ENCODE results near the gene CDC20B.
A peak's percentile ranks its signal among the peaks of the same experiment; 100 is the strongest.

Gene CDC20B

DNA sequence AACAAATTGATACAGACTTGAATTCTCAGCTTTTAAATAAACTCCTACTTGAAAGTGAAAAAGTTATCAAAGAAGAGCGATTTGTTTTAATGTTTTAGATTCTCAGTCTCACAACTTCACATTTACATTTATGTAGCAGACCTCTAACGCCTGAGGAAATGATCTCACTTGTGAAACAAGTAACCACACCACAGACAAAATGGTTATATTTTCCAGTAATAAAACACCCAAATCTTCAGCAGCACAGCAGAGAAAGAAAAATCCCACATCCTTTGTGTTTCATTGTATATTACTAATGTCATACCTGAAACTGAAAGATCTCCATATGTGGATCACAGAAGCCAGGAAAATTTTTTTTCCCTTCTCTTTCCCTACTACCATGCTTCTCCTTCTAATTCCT lies 100.3 kb downstream of the CDC20B start:
- no peak overlapping the region for H3K4me2 ChIP-seq (ENCODE audit: low read length)
- H3K79me1 ChIP-seq (ENCODE audit: low read length): no peaks in the 10 kb centered on the region
- H3K4me1 ChIP-seq (ENCODE audit: control insufficient read depth, low read depth, low read length): no peaks in the 10 kb centered on the region
- no peaks in the 10 kb centered on the region for H3K79me2 ChIP-seq (ENCODE audit: control insufficient read depth, insufficient read depth, low read length)
- no peak overlapping the region for H4K8ac ChIP-seq (ENCODE audit: low read depth, low read length)
- no peaks in the 10 kb centered on the region for H3K36me3 ChIP-seq (ENCODE audit: control insufficient read depth, insufficient read depth, low read length)
- no peak overlapping the region for H3K27ac ChIP-seq (ENCODE audit: low read depth, low read length)
- H3K9ac ChIP-seq (ENCODE audit: low read length): no peak overlapping the region
- DNase-seq: no peak
- H2BK5ac ChIP-seq (ENCODE audit: low read length): no peak overlapping the region
- H2BK15ac ChIP-seq (replicated peaks; ENCODE audit: low read depth): no peak overlapping the region
- H2AK5ac ChIP-seq (ENCODE audit: low read length): no peak overlapping the region
- no peaks in the 10 kb centered on the region for H3K27me3 ChIP-seq (ENCODE audit: insufficient read depth, low read length, poor library complexity)
- no peak overlapping the region for H4K5ac ChIP-seq (ENCODE audit: low read length)
- no peak overlapping the region for H2BK120ac ChIP-seq (ENCODE audit: low read depth, low read length)
- no peak overlapping the region for H3K56ac ChIP-seq (ENCODE audit: low read length)
- no peak overlapping the region for H3K23ac ChIP-seq (ENCODE audit: low read length)
- H3K18ac ChIP-seq (ENCODE audit: low read length): no peak overlapping the region
- H3K4ac ChIP-seq (ENCODE audit: low read depth, low read length): no peak overlapping the region
- no peak overlapping the region for H3K4me3 ChIP-seq (ENCODE audit: low read length)
- no CpG with 5 or more reads among the region's 2 CpGs for WGBS (ENCODE audit: extremely low coverage, insufficient coverage, low lambda C conversion rate)

DNA sequence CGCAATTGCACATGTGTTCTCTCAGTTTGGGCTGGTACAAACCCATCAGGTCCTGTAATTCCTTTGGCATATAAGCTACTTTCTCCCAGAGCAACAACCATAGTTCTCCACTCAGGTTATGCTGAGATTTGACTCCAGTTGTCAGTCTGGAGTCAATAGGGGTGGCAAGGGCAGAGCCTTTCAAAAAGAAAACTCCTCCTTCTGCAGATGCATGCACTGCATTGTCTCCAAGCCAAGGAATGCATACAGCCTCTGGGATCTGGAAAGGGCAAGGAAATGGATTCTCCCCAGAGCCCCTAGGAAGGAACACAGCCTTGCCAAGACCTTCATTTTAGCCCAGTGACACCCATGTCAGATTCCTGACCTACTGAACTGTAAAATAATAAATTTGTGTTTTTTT lies 101.6 kb downstream of the CDC20B start:
- WGBS (ENCODE audit: extremely low coverage, insufficient coverage, low lambda C conversion rate): no CpG with 5 or more reads among the region's 1 CpG
- Histone ChIP-seq H3K18ac (ENCODE audit: low read length) (no peak overlapping the region), H3K56ac (ENCODE audit: low read length) (no peak overlapping the region), H2BK15ac (replicated peaks; ENCODE audit: low read depth) (no peak overlapping the region), H3K9ac (ENCODE audit: low read length) (no peak overlapping the region), H3K36me3 (ENCODE audit: control insufficient read depth, insufficient read depth, low read length) (no peaks in the 10 kb centered on the region), H3K27me3 (ENCODE audit: insufficient read depth, low read length, poor library complexity) (no peaks in the 10 kb centered on the region), H2AK5ac (ENCODE audit: low read length) (no peak overlapping the region), H3K4ac (ENCODE audit: low read depth, low read length) (no peak overlapping the region), H3K27ac (ENCODE audit: low read depth, low read length) (no peak overlapping the region), H4K5ac (ENCODE audit: low read length) (no peak overlapping the region), H4K8ac (ENCODE audit: low read depth, low read length) (no peak overlapping the region), H2BK5ac (ENCODE audit: low read length) (no peak overlapping the region), H3K79me1 (ENCODE audit: low read length) (no peaks in the 10 kb centered on the region), H3K79me2 (ENCODE audit: control insufficient read depth, insufficient read depth, low read length) (no peaks in the 10 kb centered on the region), H3K23ac (ENCODE audit: low read length) (no peak overlapping the region), H2BK120ac (ENCODE audit: low read depth, low read length) (no peak overlapping the region), H3K4me1 (ENCODE audit: control insufficient read depth, low read depth, low read length) (no peaks in the 10 kb centered on the region), H3K4me3 (ENCODE audit: low read length) (no peak overlapping the region), H3K4me2 (ENCODE audit: low read length) (no peak overlapping the region)
- DNase-seq: peak; percentile 33

DNA sequence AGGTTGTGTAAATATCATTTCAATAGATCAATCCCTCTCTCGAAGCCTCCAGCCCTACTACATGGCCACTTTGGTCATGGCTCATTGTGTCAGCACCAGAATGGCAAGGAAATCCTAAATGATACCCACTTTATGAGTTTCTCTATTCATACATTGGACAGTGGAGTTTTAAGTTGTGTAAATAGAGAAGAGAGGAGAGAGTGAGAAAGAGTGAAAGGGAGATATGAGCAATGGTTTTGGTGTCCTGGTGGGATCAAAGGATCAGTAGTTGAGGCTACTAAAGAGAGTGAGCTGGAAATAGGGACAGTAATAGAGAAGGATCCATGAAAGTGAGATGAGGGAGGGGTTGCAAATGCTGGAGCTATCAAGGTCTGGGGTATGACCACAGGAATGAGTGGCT lies 102.0 kb downstream of the CDC20B start:
- no CpG with 5 or more reads among the region's 1 CpG for WGBS (ENCODE audit: extremely low coverage, insufficient coverage, low lambda C conversion rate)
- no peaks in the 10 kb centered on the region for H3K4me1 ChIP-seq (ENCODE audit: control insufficient read depth, low read depth, low read length)

DNA sequence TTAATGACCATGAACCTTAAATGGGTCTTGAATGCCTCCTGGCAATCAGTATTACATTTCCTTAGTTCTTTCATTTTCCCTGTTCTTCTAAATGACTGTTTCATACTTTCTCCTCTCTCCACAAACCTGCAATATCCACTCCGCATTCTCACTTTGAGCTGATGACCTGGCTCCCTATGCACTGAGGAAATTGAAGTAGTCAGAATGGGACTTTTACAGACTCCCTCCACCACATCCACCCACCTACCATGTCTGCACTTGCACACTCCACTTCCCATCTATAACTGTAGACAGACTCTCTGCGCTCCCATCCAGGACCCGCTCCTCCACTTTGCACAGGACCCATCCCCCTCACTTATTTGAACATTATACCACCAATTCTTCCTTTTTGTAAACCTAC lies 106.7 kb downstream of the CDC20B start:
- no CpG with 5 or more reads among the region's 3 CpGs for WGBS (ENCODE audit: extremely low coverage, insufficient coverage, low lambda C conversion rate)
- Histone ChIP-seq H2BK15ac (replicated peaks; ENCODE audit: low read depth) (no peak overlapping the region), H3K4ac (ENCODE audit: low read depth, low read length) (no peak overlapping the region)

More for the DNA sequence above, 102.0 kb downstream of the CDC20B start:
- Histone ChIP-seq H3K4me3 (ENCODE audit: low read length) (no peak overlapping the region), H4K5ac (ENCODE audit: low read length) (no peak overlapping the region), H3K27ac (ENCODE audit: low read depth, low read length) (no peak overlapping the region), H3K4ac (ENCODE audit: low read depth, low read length) (no peak overlapping the region), H3K4me2 (ENCODE audit: low read length) (no peak overlapping the region), H2BK120ac (ENCODE audit: low read depth, low read length) (no peak overlapping the region), H3K23ac (ENCODE audit: low read length) (no peak overlapping the region), H3K27me3 (ENCODE audit: insufficient read depth, low read length, poor library complexity) (no peaks in the 10 kb centered on the region), H3K18ac (ENCODE audit: low read length) (no peak overlapping the region), H2BK15ac (replicated peaks; ENCODE audit: low read depth) (no peak overlapping the region), H3K79me2 (ENCODE audit: control insufficient read depth, insufficient read depth, low read length) (no peaks in the 10 kb centered on the region), H3K56ac (ENCODE audit: low read length) (no peak overlapping the region), H3K79me1 (ENCODE audit: low read length) (no peaks in the 10 kb centered on the region), H3K9ac (ENCODE audit: low read length) (no peak overlapping the region), H4K8ac (ENCODE audit: low read depth, low read length) (no peak overlapping the region), H2AK5ac (ENCODE audit: low read length) (no peak overlapping the region), H2BK5ac (ENCODE audit: low read length) (no peak overlapping the region), H3K36me3 (ENCODE audit: control insufficient read depth, insufficient read depth, low read length) (no peaks in the 10 kb centered on the region)
- DNase-seq: no peak

DNA sequence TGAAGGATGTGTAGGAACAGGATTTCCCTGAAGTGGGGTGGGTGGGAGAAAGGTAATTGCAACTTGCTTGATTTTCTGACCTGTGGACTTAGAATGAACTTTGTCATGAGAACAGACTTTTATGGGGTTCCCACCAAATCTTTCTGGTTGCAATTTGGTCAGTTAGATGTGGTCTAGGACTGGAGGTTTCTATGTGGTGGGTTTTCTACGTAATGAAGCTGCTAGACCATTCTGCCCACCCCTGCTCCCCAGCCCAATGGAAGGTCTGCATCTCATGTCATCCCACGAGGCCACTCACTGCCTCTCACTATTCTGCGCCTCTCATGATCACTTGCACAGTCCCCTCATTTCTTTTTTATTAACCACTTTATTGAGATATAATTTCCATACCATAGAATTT lies 108.5 kb downstream of the CDC20B start:
- no peak overlapping the region for H3K4me2 ChIP-seq (ENCODE audit: low read length)
- no peak overlapping the region for H3K56ac ChIP-seq (ENCODE audit: low read length)
- no peak overlapping the region for H2BK15ac ChIP-seq (replicated peaks; ENCODE audit: low read depth)
- no peak overlapping the region for H3K23ac ChIP-seq (ENCODE audit: low read length)
- H3K27me3 ChIP-seq (ENCODE audit: insufficient read depth, low read length, poor library complexity): no peaks in the 10 kb centered on the region
- no peak overlapping the region for H3K27ac ChIP-seq (ENCODE audit: low read depth, low read length)
- H3K18ac ChIP-seq (ENCODE audit: low read length): no peak overlapping the region
- H3K36me3 ChIP-seq (ENCODE audit: control insufficient read depth, insufficient read depth, low read length): no peaks in the 10 kb centered on the region
- no peaks in the 10 kb centered on the region for H3K4me1 ChIP-seq (ENCODE audit: control insufficient read depth, low read depth, low read length)
- WGBS (ENCODE audit: extremely low coverage, insufficient coverage, low lambda C conversion rate): no CpG with 5 or more reads among the region's 3 CpGs
- H3K4ac ChIP-seq (ENCODE audit: low read depth, low read length): no peak overlapping the region
- H3K79me2 ChIP-seq (ENCODE audit: control insufficient read depth, insufficient read depth, low read length): no peaks in the 10 kb centered on the region
- no peak overlapping the region for H2BK5ac ChIP-seq (ENCODE audit: low read length)
- no peak overlapping the region for H4K8ac ChIP-seq (ENCODE audit: low read depth, low read length)
- no peak overlapping the region for H4K5ac ChIP-seq (ENCODE audit: low read length)
- H3K79me1 ChIP-seq (ENCODE audit: low read length): no peaks in the 10 kb centered on the region
- H2BK120ac ChIP-seq (ENCODE audit: low read depth, low read length): no peak overlapping the region
- no peak overlapping the region for H2AK5ac ChIP-seq (ENCODE audit: low read length)
- H3K4me3 ChIP-seq (ENCODE audit: low read length): no peak overlapping the region
- no peak overlapping the region for H3K9ac ChIP-seq (ENCODE audit: low read length)
- no peak for DNase-seq

More for the DNA sequence above, 106.7 kb downstream of the CDC20B start:
- H3K36me3 ChIP-seq (ENCODE audit: control insufficient read depth, insufficient read depth, low read length): no peaks in the 10 kb centered on the region
- H3K18ac ChIP-seq (ENCODE audit: low read length): no peak overlapping the region
- peak overlapping the region; percentile 80 for H2AK5ac ChIP-seq (ENCODE audit: low read length)
- no peak overlapping the region for H3K23ac ChIP-seq (ENCODE audit: low read length)
- H3K79me1 ChIP-seq (ENCODE audit: low read length): no peaks in the 10 kb centered on the region
- H3K56ac ChIP-seq (ENCODE audit: low read length): no peak overlapping the region
- no peak for DNase-seq
- peak overlapping the region; percentile 11 for H3K27ac ChIP-seq (ENCODE audit: low read depth, low read length)
- H3K9ac ChIP-seq (ENCODE audit: low read length): no peak overlapping the region
- H3K27me3 ChIP-seq (ENCODE audit: insufficient read depth, low read length, poor library complexity): no peaks in the 10 kb centered on the region
- no peak overlapping the region for H2BK120ac ChIP-seq (ENCODE audit: low read depth, low read length)
- H3K4me3 ChIP-seq (ENCODE audit: low read length): no peak overlapping the region
- H4K5ac ChIP-seq (ENCODE audit: low read length): no peak overlapping the region
- no peak overlapping the region for H3K4me2 ChIP-seq (ENCODE audit: low read length)
- no peak overlapping the region for H4K8ac ChIP-seq (ENCODE audit: low read depth, low read length)
- H3K4me1 ChIP-seq (ENCODE audit: control insufficient read depth, low read depth, low read length): no peaks in the 10 kb centered on the region
- no peak overlapping the region for H2BK5ac ChIP-seq (ENCODE audit: low read length)
- H3K79me2 ChIP-seq (ENCODE audit: control insufficient read depth, insufficient read depth, low read length): no peaks in the 10 kb centered on the region

DNA sequence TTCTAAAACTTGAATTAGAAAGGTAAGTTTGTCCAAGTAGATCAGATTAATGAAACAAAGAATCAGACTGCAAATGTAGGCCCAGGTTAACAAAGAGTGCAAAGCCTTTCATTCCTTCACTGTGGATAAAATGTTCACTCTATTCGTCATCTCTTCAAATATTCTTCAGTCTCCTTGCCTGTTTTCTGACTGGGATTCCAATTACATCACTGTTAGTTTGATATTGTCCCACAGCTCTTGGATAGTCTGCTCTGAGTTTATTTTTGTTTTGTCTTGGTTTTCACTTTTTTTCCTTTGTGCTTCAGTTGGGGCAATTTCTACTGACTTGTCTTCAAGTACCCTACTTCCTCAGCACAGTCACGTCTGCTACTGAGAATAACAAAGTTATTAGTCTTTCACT lies 109.1 kb downstream of the CDC20B start:
- Histone ChIP-seq H3K56ac (ENCODE audit: low read length) (no peak overlapping the region), H3K4me1 (ENCODE audit: control insufficient read depth, low read depth, low read length) (no peaks in the 10 kb centered on the region), H3K79me1 (ENCODE audit: low read length) (no peaks in the 10 kb centered on the region), H2AK5ac (ENCODE audit: low read length) (no peak overlapping the region), H2BK5ac (ENCODE audit: low read length) (no peak overlapping the region), H4K5ac (ENCODE audit: low read length) (no peak overlapping the region), H3K23ac (ENCODE audit: low read length) (no peak overlapping the region), H2BK15ac (replicated peaks; ENCODE audit: low read depth) (no peak overlapping the region), H3K36me3 (ENCODE audit: control insufficient read depth, insufficient read depth, low read length) (no peaks in the 10 kb centered on the region), H3K4me3 (ENCODE audit: low read length) (no peak overlapping the region), H3K27ac (ENCODE audit: low read depth, low read length) (no peak overlapping the region), H3K4ac (ENCODE audit: low read depth, low read length) (no peak overlapping the region), H3K4me2 (ENCODE audit: low read length) (no peak overlapping the region), H3K9ac (ENCODE audit: low read length) (no peak overlapping the region), H4K8ac (ENCODE audit: low read depth, low read length) (no peak overlapping the region), H2BK120ac (ENCODE audit: low read depth, low read length) (no peak overlapping the region), H3K79me2 (ENCODE audit: control insufficient read depth, insufficient read depth, low read length) (no peaks in the 10 kb centered on the region), H3K18ac (ENCODE audit: low read length) (no peak overlapping the region), H3K27me3 (ENCODE audit: insufficient read depth, low read length, poor library complexity) (no peaks in the 10 kb centered on the region)
- no CpG with 5 or more reads among the region's 2 CpGs for WGBS (ENCODE audit: extremely low coverage, insufficient coverage, low lambda C conversion rate)
- no peak for DNase-seq
